OCI-LY3 (cell line): ENCODE data around the gene CEP350.

ENCODE experiments used
- EZH2phosphoT487 ChIP-seq: fragments of 200-600 bp; shearing (Covaris generic); IDR thresholded peaks from 2 replicates; pipeline ENCODE4 v1.6.1; 2018; ENCODE audit warnings: antibody characterized with exemption, mixed run types, low read depth
- TF ChIP-seq, protein P1 (sequence below): fragments of 200-600, 300-600 bp; sonication (generic); IDR thresholded peaks from 2 replicates; pipeline ENCODE4 v1.5.1; 2014; ENCODE audit warnings: antibody characterized with exemption, low read length, low read depth

DNA sequence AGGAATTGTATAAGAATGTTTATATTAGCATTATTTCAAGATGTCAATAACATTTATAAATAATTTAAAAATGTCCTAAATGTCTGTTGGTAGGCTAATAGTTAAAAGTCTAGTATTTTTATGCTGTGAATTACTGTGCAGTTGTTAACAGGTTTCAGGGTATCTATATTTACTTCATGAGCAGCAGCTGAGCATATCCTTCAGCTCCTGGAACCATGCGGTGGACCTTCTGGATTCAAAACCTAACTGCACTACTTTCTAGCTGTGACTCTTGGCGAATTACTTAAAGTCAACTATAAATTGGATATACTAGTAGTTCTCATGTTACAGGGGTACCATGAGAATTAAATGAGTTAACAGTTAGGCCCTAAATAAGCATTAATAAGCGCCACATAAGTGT lies 3.7 kb downstream of the CEP350 start:
- TF ChIP-seq, protein P1, sequence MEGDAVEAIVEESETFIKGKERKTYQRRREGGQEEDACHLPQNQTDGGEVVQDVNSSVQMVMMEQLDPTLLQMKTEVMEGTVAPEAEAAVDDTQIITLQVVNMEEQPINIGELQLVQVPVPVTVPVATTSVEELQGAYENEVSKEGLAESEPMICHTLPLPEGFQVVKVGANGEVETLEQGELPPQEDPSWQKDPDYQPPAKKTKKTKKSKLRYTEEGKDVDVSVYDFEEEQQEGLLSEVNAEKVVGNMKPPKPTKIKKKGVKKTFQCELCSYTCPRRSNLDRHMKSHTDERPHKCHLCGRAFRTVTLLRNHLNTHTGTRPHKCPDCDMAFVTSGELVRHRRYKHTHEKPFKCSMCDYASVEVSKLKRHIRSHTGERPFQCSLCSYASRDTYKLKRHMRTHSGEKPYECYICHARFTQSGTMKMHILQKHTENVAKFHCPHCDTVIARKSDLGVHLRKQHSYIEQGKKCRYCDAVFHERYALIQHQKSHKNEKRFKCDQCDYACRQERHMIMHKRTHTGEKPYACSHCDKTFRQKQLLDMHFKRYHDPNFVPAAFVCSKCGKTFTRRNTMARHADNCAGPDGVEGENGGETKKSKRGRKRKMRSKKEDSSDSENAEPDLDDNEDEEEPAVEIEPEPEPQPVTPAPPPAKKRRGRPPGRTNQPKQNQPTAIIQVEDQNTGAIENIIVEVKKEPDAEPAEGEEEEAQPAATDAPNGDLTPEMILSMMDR = no peak
- TF ChIP-seq EZH2phosphoT487 = no peak
